HG03039 (cell line): ENCODE measurements around the gene FSTL4.

Experiments used
- ATAC-seq: cut with Tn5 transposase; IDR thresholded peaks from one replicate; pipeline ENCODE4 v1.9.1; 2021; ENCODE audit warnings: mild to moderate bottlenecking, moderate library complexity; ENCODE audit not compliant: unreplicated experiment

The FSTL4 gene

GRCh38 chr5:133520991-133521706 lies 91.2 kb downstream of the FSTL4 start:
- no peak for ATAC-seq

GRCh38 chr5:133520062-133520461 lies 92.3 kb downstream of the FSTL4 start:
- no peak for ATAC-seq

- no peak for ATAC-seq
Measured at GRCh38 chr5:133519191-133519590, 93.2 kb downstream of the FSTL4 start.

- no peak for ATAC-seq
Measured at GRCh38 chr5:133514456-133514855, 97.9 kb downstream of the FSTL4 start.

- no peak for ATAC-seq
Measured at GRCh38 chr5:133512896-133513295, 99.4 kb downstream of the FSTL4 start.

- ATAC-seq: no peak
Measured at GRCh38 chr5:133511653-133512235, 100.6 kb downstream of the FSTL4 start.

GRCh38 chr5:133510634-133511262 lies 101.6 kb downstream of the FSTL4 start:
- ATAC-seq: no peak

GRCh38 chr5:133509742-133510079 lies 102.6 kb downstream of the FSTL4 start:
- no peak for ATAC-seq

GRCh38 chr5:133508845-133509741 lies 103.2 kb downstream of the FSTL4 start:
- ATAC-seq: no peak

- ATAC-seq: no peak
Measured at GRCh38 chr5:133508331-133508730, 104.0 kb downstream of the FSTL4 start.

- ATAC-seq: no peak
Measured at GRCh38 chr5:133506181-133506580, 106.2 kb downstream of the FSTL4 start.

GRCh38 chr5:133503511-133503910 lies 108.8 kb downstream of the FSTL4 start:
- ATAC-seq: no peak

- ATAC-seq: no peak
Measured at GRCh38 chr5:133499895-133500294, 112.4 kb downstream of the FSTL4 start.

GRCh38 chr5:133497608-133498348 lies 114.6 kb downstream of the FSTL4 start:
- no peak for ATAC-seq

GRCh38 chr5:133496631-133497030 lies 115.7 kb downstream of the FSTL4 start:
- no peak for ATAC-seq

GRCh38 chr5:133494923-133495246 lies 117.5 kb downstream of the FSTL4 start:
- ATAC-seq: no peak

- no peak for ATAC-seq
Measured at GRCh38 chr5:133494232-133494922, 118.0 kb downstream of the FSTL4 start.

GRCh38 chr5:133489632-133490031 lies 122.7 kb downstream of the FSTL4 start:
- ATAC-seq: no peak

- no peak for ATAC-seq
Measured at GRCh38 chr5:133487093-133487492, 125.2 kb downstream of the FSTL4 start.

- no peak for ATAC-seq
Measured at GRCh38 chr5:133485468-133485867, 126.9 kb downstream of the FSTL4 start.
